Colonic mucosa (tissue), 4 donors: ENCODE data around the gene ABI2. TPM values are rescaled to one million over a fixed set of nuclear protein-coding genes. Genes with fewer than 3 reads are reported as not detected.

Experiments used
- DNase-seq: peaks from one replicate; pipeline ENCODE4 v3.0.0-alpha.2; 2020
- H3K27ac ChIP-seq: fragments of 200-600 bp; one replicate; pipeline ENCODE4 v1.8.0; 2021
- H3K27me3 ChIP-seq: fragments of 200-600 bp; one replicate; pipeline ENCODE4 v1.8.0; 2021
- H3K36me3 ChIP-seq: fragments of 200-600 bp; one replicate; pipeline ENCODE4 v1.8.0; 2021
- H3K4me1 ChIP-seq: fragments of 200-600 bp; one replicate; pipeline ENCODE4 v1.8.0; 2021; ENCODE audit warnings: mild to moderate bottlenecking
- H3K4me3 ChIP-seq: fragments of 200-600 bp; one replicate; pipeline ENCODE4 v1.8.0; 2021
- H3K9ac ChIP-seq, 2 donors: one replicate each; pipeline ENCODE4 v1.7.0; 2013; ENCODE audit warnings: control low read depth in 2 of 2, low read depth in 2 of 2, low read length in 2 of 2
- H3K9me3 ChIP-seq: fragments of 200-600 bp; one replicate; pipeline ENCODE4 v1.8.0; 2021
- CTCF ChIP-seq: fragments of 200-600 bp; IDR thresholded peaks from one replicate; pipeline ENCODE4 v1.8.0; 2022; ENCODE audit warnings: antibody characterized with exemption, mild to moderate bottlenecking
- intact Hi-C: fragments of 100-400 bp; cut with DNase I; formaldehyde crosslinking; loops from one replicate; pipeline ENCODE4 v1.14.1; 2022
- total RNA-seq, 2 donors: library from RNA; stranded (reverse); fragmentation: NEBNext Ultra II Directional in 1 of 2; extraction: Animal tissue kit (Norgen Biotek cat#: 25700) in 1 of 2; gene quantifications; one replicate each; pipeline ENCODE4 v1.2.1, GENCODE V29; 2021
- donor health status: healthy.
- donor health status: DM: no; HTN: no; CAD: no.
- donor health status: DM: no; HTN: no; CAD: no.

Gene ABI2
- total RNA-seq, 2 donors from 2014 or later: 23.8 to 24.5 TPM

DNA sequence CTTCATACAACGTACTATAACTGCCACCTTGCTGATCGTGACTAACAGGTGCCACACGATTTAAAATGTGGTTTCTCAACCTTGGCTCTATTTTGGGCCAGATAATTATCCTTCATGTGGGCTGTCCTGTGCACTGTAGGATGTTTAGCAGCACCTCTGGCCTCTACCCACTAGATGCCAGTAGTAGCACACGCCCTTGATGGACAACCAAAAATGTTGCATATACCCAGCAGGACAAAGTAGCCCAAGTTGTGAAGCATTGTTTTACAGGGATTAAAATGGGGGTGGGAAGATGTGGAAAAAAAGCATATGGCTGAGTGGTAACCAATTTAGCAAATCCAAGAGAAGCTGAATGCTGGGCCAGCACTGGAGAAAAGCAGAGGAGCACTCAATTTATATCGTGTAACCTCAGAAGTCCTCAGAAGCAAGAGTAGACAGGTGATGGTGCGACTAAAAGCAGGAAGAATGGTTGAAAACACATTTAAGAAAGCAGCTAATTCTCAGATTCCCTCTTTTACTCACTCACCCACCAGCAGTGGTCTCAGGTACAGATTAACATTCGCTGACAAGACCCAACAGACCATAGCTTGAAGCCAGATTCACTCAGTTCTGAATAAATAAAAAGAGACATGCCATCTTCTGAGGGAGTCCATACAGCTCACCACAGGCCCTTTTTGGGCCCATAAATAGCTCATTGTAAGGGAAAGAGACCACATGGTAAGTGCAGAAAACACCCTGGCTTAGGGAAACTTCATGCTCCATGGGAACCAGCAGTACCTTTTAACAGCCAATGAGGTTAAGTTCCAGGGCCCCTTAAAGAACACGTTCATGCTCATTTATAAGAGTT, 156.3 kb downstream of the ABI2 start:
- H3K4me3 ChIP-seq: no peak overlapping the region
- H3K9ac ChIP-seq: no peak overlapping the region
- H3K27me3 ChIP-seq: no peaks in the 10 kb centered on the region
- no peaks in the 10 kb centered on the region for H3K9me3 ChIP-seq
- DNase-seq: peak; percentile 33
- no peaks in the 10 kb centered on the region for H3K4me1 ChIP-seq
- intact Hi-C loops: loop anchor here (5.0 to 10.0 kb wide), 3 partner anchors 170 to 430 kb away; no protein-coding TSS in a partner anchor
- no peaks in the 10 kb centered on the region for H3K36me3 ChIP-seq
- H3K27ac ChIP-seq: no peak overlapping the region
- TF ChIP-seq CTCF: peak; percentile 54

DNA sequence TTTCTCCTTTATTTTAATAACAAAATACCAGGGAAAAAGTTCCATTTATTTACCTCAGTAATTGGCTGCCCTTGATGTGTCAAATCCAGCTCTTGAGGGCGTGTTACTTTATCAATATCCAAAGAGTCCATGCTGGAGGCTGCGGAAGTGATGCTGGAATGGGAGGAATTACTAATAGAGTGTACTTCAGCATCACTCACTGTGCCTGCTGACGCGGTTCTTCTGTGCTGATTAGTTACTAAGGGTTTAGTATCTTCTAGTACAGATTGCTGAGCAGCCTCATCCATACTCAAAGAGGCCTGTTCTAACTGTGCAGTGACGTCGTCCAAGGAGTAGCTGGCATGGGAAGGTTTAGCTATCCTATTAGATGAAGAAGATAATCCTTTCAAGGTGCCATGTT, 161.3 kb downstream of the ABI2 start:
- no peak for DNase-seq
- Histone ChIP-seq H3K36me3 (no peaks in the 10 kb centered on the region), H3K9ac (no peak overlapping the region), H3K27me3 (no peaks in the 10 kb centered on the region), H3K4me1 (no peaks in the 10 kb centered on the region), H3K9me3 (no peaks in the 10 kb centered on the region), H3K4me3 (no peak overlapping the region), H3K27ac (no peak overlapping the region)
- intact Hi-C loops: loop anchor here (5.0 to 10.0 kb wide), 3 partner anchors 165 to 425 kb away; no protein-coding TSS in a partner anchor
- TF ChIP-seq CTCF: no peak

DNA sequence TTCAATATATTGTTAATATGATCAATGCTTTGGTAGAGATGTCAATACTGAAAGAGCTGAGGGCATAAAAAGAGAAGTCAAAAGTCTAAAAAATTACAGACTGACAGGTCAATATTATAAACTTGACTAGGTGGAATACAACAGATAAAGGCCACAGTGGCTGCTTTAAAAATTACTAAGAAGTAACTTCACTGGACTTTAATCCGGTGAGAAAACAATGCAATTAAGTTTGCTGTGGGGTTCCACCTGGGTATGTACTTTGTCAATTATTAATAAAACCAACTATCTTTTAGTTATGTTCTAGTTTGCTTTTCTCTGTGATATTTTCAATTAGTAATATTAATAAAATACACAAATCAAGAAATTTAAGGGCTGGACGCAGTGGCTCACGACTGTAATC, 162.2 kb downstream of the ABI2 start:
- Histone ChIP-seq H3K4me1 (no peaks in the 10 kb centered on the region), H3K27ac (no peak overlapping the region), H3K4me3 (no peak overlapping the region), H3K36me3 (no peaks in the 10 kb centered on the region), H3K9ac (no peak overlapping the region), H3K9me3 (no peaks in the 10 kb centered on the region), H3K27me3 (no peaks in the 10 kb centered on the region)
- TF ChIP-seq CTCF: no peak
- DNase-seq: no peak
- intact Hi-C loops: no loop called here

DNA sequence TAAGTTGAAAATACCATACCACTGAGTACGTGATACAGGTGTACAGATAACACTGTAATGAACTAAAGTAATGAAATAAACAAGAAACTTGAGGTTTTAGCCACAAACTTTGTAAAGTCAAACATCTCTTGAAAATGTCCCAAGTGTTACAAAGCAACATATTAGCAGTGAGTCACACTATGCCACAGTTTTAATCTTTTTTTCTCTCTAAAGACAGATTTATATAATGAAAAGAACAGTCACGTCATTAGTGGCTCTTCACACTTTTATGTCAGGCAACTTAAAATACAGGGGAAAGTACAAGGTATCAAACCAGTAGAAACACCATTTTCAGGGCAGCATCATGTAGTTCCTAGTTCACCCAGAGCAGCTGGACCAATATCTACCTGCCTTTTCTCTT, 164.8 kb downstream of the ABI2 start:
- Histone ChIP-seq H3K9me3 (no peaks in the 10 kb centered on the region), H3K27me3 (no peaks in the 10 kb centered on the region), H3K36me3 (no peaks in the 10 kb centered on the region), H3K4me3 (no peak overlapping the region), H3K27ac (no peak overlapping the region), H3K4me1 (no peaks in the 10 kb centered on the region), H3K9ac (no peak overlapping the region)
- intact Hi-C loops: no loop called here
- no peak for DNase-seq
- TF ChIP-seq CTCF: no peak

Other genes with a start within 250 kb of the ABI2 start
- 10 to 100 TPM; 16.0 to 18.2 TPM for gene CYP20A1, start 89.4 kb upstream of the ABI2 start, total RNA-seq
- gene RAPH1, start 206.9 kb downstream of the ABI2 start, total RNA-seq: 10 to 100 TPM; 26.1 to 39.5 TPM